ENCODE measurements around the gene WNK1.

DNA sequence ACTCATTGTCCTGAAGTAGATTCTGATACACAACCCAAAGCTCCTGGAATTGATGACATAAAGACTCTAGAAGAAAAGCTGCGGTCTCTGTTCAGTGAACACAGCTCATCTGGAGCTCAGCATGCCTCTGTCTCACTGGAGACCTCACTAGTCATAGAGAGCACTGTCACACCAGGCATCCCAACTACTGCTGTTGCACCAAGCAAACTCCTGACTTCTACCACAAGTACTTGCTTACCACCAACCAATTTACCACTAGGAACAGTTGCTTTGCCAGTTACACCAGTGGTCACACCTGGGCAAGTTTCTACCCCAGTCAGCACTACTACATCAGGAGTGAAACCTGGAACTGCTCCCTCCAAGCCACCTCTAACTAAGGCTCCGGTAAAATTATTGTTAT is 133.3 kb downstream of the WNK1 start:
- TF ChIP-seq POLR2A (IDR thresholded peaks at IDR 0.05): no peak
- TF ChIP-seq, protein P1, sequence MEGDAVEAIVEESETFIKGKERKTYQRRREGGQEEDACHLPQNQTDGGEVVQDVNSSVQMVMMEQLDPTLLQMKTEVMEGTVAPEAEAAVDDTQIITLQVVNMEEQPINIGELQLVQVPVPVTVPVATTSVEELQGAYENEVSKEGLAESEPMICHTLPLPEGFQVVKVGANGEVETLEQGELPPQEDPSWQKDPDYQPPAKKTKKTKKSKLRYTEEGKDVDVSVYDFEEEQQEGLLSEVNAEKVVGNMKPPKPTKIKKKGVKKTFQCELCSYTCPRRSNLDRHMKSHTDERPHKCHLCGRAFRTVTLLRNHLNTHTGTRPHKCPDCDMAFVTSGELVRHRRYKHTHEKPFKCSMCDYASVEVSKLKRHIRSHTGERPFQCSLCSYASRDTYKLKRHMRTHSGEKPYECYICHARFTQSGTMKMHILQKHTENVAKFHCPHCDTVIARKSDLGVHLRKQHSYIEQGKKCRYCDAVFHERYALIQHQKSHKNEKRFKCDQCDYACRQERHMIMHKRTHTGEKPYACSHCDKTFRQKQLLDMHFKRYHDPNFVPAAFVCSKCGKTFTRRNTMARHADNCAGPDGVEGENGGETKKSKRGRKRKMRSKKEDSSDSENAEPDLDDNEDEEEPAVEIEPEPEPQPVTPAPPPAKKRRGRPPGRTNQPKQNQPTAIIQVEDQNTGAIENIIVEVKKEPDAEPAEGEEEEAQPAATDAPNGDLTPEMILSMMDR (IDR thresholded peaks at IDR 0.05): no peak

Measured in heart left ventricle (tissue), 13 donors.